H9 (cell line): Measurements from ENCODE around the gene GRB10. TPM values are rescaled to one million over a fixed set of nuclear protein-coding genes. Genes with fewer than 3 reads are reported as not detected.

Experiments used
- DNase-seq: peaks from one replicate; pipeline ENCODE4 v3.0.0-alpha.2; 2017
- H2AFZ ChIP-seq: one replicate; pipeline ENCODE4 v1.6.1; 2013; ENCODE audit warnings: mild to moderate bottlenecking, low read length, control low read depth, moderate library complexity
- H2AK5ac ChIP-seq: 2 replicates; pipeline ENCODE4 v1.6.1; 2013; ENCODE audit warnings: low read length, control low read depth, mixed read lengths; ENCODE audit not compliant: insufficient read length
- H2BK120ac ChIP-seq: one replicate; pipeline ENCODE4 v1.6.1; 2013; ENCODE audit warnings: low read depth, mild to moderate bottlenecking, low read length, control low read depth, inconsistent platforms; ENCODE audit not compliant: poor library complexity, severe bottlenecking
- H2BK12ac ChIP-seq: 2 replicates; pipeline ENCODE4 v1.6.1; 2013; ENCODE audit warnings: low read length, control low read depth, mixed read lengths, low read depth; ENCODE audit not compliant: insufficient read length
- H2BK15ac ChIP-seq: 2 replicates; pipeline ENCODE4 v1.6.1; 2013; ENCODE audit warnings: low read depth, low read length, control low read depth
- H2BK20ac ChIP-seq: one replicate; pipeline ENCODE4 v1.6.1; 2013; ENCODE audit warnings: low read depth, mild to moderate bottlenecking, low read length, control low read depth, inconsistent platforms; ENCODE audit not compliant: poor library complexity, severe bottlenecking
- H2BK5ac ChIP-seq: 2 replicates; pipeline ENCODE4 v1.6.1; 2013; ENCODE audit warnings: low read length, control low read depth, mixed read lengths; ENCODE audit not compliant: insufficient read length
- H3K14ac ChIP-seq: 2 replicates; pipeline ENCODE4 v1.6.1; 2013; ENCODE audit warnings: low read length, control low read depth; ENCODE audit not compliant: insufficient read depth
- H3K18ac ChIP-seq: 2 replicates; pipeline ENCODE4 v1.6.1; 2013; ENCODE audit warnings: low read depth, mild to moderate bottlenecking, mixed read lengths, low read length, control low read depth; ENCODE audit not compliant: insufficient read length
- H3K23ac ChIP-seq: 2 replicates; pipeline ENCODE4 v1.6.1; 2013; ENCODE audit warnings: low read length, control low read depth, mixed read lengths, low read depth; ENCODE audit not compliant: insufficient read length
- H3K23me2 ChIP-seq: 2 replicates; pipeline ENCODE4 v1.6.1; 2013; ENCODE audit warnings: low read depth, mild to moderate bottlenecking, mixed read lengths, low read length, control low read depth; ENCODE audit not compliant: insufficient read length, poor library complexity, severe bottlenecking
- H3K27ac ChIP-seq: 2 replicates; pipeline ENCODE4 v1.5.1; 2013; ENCODE audit warnings: low read length, control low read depth, mixed read lengths, low read depth; ENCODE audit not compliant: insufficient read length
- H3K27me3 ChIP-seq: 2 replicates; pipeline ENCODE4 v1.6.1; 2013; ENCODE audit warnings: low read length, control low read depth, inconsistent platforms; ENCODE audit not compliant: insufficient read depth
- H3K4ac ChIP-seq: 2 replicates; pipeline ENCODE4 v1.6.1; 2013; ENCODE audit warnings: low read depth, mild to moderate bottlenecking, control low read depth, inconsistent platforms, low read length, moderate library complexity
- H3K4me1 ChIP-seq: 2 replicates; pipeline ENCODE4 v1.6.1; 2013; ENCODE audit warnings: low read length, control low read depth, inconsistent platforms; ENCODE audit not compliant: insufficient read depth
- H3K4me2 ChIP-seq: 2 replicates; pipeline ENCODE4 v1.6.1; 2013; ENCODE audit warnings: low read length, control low read depth, mixed read lengths; ENCODE audit not compliant: insufficient read length, insufficient read depth
- H3K56ac ChIP-seq: 2 replicates; pipeline ENCODE4 v1.6.1; 2013; ENCODE audit warnings: low read depth, mild to moderate bottlenecking, mixed read lengths, low read length, control low read depth; ENCODE audit not compliant: insufficient read length
- H3K79me1 ChIP-seq: 2 replicates; pipeline ENCODE4 v1.6.1; 2013; ENCODE audit warnings: low read depth, mild to moderate bottlenecking, moderate library complexity, low read length, control low read depth, inconsistent platforms; ENCODE audit not compliant: insufficient read depth, poor library complexity, severe bottlenecking
- H3K79me2 ChIP-seq: 2 replicates; pipeline ENCODE4 v1.6.1; 2013; ENCODE audit warnings: low read length, control low read depth, inconsistent platforms; ENCODE audit not compliant: insufficient read depth
- H3K9ac ChIP-seq: 2 replicates; pipeline ENCODE4 v1.6.1; 2013; ENCODE audit warnings: low read length, control low read depth, mixed read lengths; ENCODE audit not compliant: insufficient read length; ENCODE audit errors: extremely low read depth
- H3K9me3 ChIP-seq: one replicate; pipeline ENCODE4 v1.6.1; 2013; ENCODE audit warnings: low read depth, low read length, inconsistent platforms; ENCODE audit not compliant: control insufficient read depth
- H3T11ph ChIP-seq: one replicate; pipeline ENCODE4 v1.6.1; 2013; ENCODE audit warnings: mild to moderate bottlenecking, low read length, control low read depth, inconsistent platforms
- H4K20me1 ChIP-seq: one replicate; pipeline ENCODE4 v1.6.1; 2013; ENCODE audit not compliant: control insufficient read depth, insufficient read length, insufficient read depth
- H4K5ac ChIP-seq: 2 replicates; pipeline ENCODE4 v1.6.1; 2013; ENCODE audit warnings: low read depth, mild to moderate bottlenecking, mixed read lengths, low read length, control low read depth; ENCODE audit not compliant: insufficient read length
- H4K8ac ChIP-seq: replicated peaks from 2 replicates; pipeline ENCODE4 v1.6.1; 2013; ENCODE audit warnings: low read length, control low read depth, mixed read lengths, low read depth; ENCODE audit not compliant: insufficient read length
- H4K91ac ChIP-seq: 2 replicates; pipeline ENCODE4 v1.6.1; 2013; ENCODE audit warnings: low read depth, mild to moderate bottlenecking, moderate library complexity, mixed read lengths, low read length, control low read depth; ENCODE audit not compliant: insufficient read length
- H3K27ac Mint-ChIP-seq, 3 experiments: 2 replicates in 2 of 3; 3 replicates in 1 of 3; pipeline ENCODE4 v1.8.0; 2020 to 2021; ENCODE audit warnings: mixed read lengths in 3 of 3, mild to moderate bottlenecking in 1 of 3, moderate library complexity in 1 of 3
- H3K27me3 Mint-ChIP-seq: 2 replicates; pipeline ENCODE4 v1.8.0; 2021; ENCODE audit warnings: low read depth, mild to moderate bottlenecking, moderate library complexity, mixed read lengths
- H3K36me3 Mint-ChIP-seq, 3 experiments: 2 replicates in 2 of 3; 3 replicates in 1 of 3; pipeline ENCODE4 v1.8.0; 2020 to 2021; ENCODE audit warnings: low read depth in 3 of 3, mixed read lengths in 3 of 3; ENCODE audit not compliant: insufficient read depth in 1 of 3
- H3K4me1 Mint-ChIP-seq, 2 experiments: 2 replicates each; pipeline ENCODE4 v1.8.0; 2020; ENCODE audit warnings: mixed read lengths in 2 of 2
- H3K4me3 Mint-ChIP-seq, 2 experiments: 2 replicates in 1 of 2; 3 replicates in 1 of 2; pipeline ENCODE4 v1.8.0; 2020 to 2021; ENCODE audit warnings: mild to moderate bottlenecking in 2 of 2, mixed read lengths in 2 of 2, moderate library complexity in 1 of 2
- H3K9me3 Mint-ChIP-seq, 2 experiments: 2 replicates in 1 of 2; 3 replicates in 1 of 2; pipeline ENCODE4 v1.8.0; 2020; ENCODE audit warnings: mild to moderate bottlenecking in 2 of 2, mixed read lengths in 2 of 2, moderate library complexity in 1 of 2
- WGBS: extraction: QIAGEN DNeasy Blood & Tissue Kit; methylation state at CpG from one replicate; pipeline ENCODE4 v1.1.7; 2013; ENCODE audit warnings: missing lambda C conversion rate, low lambda C conversion rate, mixed read lengths; ENCODE audit not compliant: insufficient read length; ENCODE audit errors: extremely low coverage; 5-methylcytosine and 5-hydroxymethylcytosine counted together
- total RNA-seq: library from RNA; stranded (reverse); gene quantifications from 2 replicates; pipeline ENCODE4 v1.2.1, GENCODE V29; 2021
- TF ChIP-seq, protein P1 (sequence below): fragments of 200-600 bp; sonication (generic); conservative IDR thresholded peaks from 3 replicates; pipeline ENCODE4 v1.8.0; 2021; ENCODE audit warnings: antibody characterized with exemption, mild to moderate bottlenecking

Gene GRB10
- total RNA-seq, 1 experiment from 2014 or later = 108 TPM

DNA sequence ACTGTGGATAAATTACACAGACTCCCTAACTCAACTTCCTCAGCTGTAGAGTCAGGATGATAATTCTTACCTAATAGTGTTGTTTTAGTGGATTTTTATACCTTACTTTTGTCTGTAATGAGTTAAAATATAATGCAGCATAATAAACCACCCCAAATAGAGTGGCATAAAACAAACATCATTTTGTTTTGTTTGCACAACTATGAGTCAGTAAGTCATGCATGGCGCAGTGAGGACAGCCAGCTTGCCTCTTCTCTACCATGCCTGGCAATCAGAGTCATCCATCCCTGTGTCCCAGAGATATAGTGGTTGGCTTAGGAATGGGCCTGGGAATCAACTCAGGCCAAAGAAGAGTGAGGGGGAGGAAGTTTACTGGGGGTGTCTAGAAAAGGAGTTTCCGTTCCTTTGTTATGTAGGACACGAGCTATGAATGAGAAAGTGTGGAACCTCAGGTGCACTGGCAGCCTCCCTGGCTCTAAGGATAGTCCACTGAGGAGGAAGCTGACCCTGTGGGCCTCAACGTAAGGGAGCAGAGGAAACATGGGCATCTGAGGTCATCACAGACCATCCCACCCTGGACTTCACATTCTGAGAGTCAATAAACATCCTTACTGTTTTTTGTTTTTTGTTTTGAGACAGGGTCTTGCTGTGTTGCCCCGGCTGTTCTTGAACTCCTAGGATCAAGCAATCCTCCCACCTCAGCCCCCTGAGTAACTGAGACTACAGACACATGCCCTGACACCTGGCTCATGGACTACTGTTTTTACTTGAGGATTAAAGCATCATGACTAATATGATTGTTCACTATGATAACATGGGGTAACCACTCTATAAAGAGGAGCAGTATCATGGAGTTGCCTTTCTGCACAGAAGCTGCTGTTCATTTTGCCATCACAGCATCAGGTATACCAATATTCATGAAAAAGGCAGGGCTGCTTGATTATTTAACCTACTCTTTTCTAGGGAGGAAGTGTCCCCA, 21.0 kb upstream of the GRB10 start:
- no peak overlapping the region for H2BK5ac ChIP-seq
- H3K27me3 Mint-ChIP-seq = peaks cover 12% of the 10 kb centered on the region
- H3K79me2 ChIP-seq = no peaks in the 10 kb centered on the region
- H3K27me3 ChIP-seq = no peaks in the 10 kb centered on the region
- no peak overlapping the region for H3K4me2 ChIP-seq
- H3K4me1 Mint-ChIP-seq = peaks cover 13 to 15% of the 10 kb centered on the region in 2 experiments
- H3K4me1 ChIP-seq = peaks cover 4% of the 10 kb centered on the region; the same call in 1 of the 2 replicates
- peaks cover 2% of the 10 kb centered on the region in 3 experiments for H3K36me3 Mint-ChIP-seq
- no peak overlapping the region for H2BK120ac ChIP-seq
- H3K4me3 Mint-ChIP-seq = peak overlapping the region in 1 of 2 experiments; percentile 18; a peak in 1 of 5 replicates
- H3K14ac ChIP-seq = no peak overlapping the region
- H3K18ac ChIP-seq = no peak overlapping the region
- H3K9me3 Mint-ChIP-seq = peaks cover 2 to 6% of the 10 kb centered on the region in 2 experiments
- H3K9me3 ChIP-seq = no peaks in the 10 kb centered on the region
- H3K79me1 ChIP-seq = no peaks in the 10 kb centered on the region
- H4K8ac ChIP-seq = no peak overlapping the region
- H4K91ac ChIP-seq = no peak overlapping the region
- no peak overlapping the region for H4K5ac ChIP-seq
- no peak overlapping the region for H2BK20ac ChIP-seq
- H3K56ac ChIP-seq = no peak overlapping the region
- H2BK15ac ChIP-seq = no peak overlapping the region
- H3T11ph ChIP-seq = no peak overlapping the region
- TF ChIP-seq, protein P1, sequence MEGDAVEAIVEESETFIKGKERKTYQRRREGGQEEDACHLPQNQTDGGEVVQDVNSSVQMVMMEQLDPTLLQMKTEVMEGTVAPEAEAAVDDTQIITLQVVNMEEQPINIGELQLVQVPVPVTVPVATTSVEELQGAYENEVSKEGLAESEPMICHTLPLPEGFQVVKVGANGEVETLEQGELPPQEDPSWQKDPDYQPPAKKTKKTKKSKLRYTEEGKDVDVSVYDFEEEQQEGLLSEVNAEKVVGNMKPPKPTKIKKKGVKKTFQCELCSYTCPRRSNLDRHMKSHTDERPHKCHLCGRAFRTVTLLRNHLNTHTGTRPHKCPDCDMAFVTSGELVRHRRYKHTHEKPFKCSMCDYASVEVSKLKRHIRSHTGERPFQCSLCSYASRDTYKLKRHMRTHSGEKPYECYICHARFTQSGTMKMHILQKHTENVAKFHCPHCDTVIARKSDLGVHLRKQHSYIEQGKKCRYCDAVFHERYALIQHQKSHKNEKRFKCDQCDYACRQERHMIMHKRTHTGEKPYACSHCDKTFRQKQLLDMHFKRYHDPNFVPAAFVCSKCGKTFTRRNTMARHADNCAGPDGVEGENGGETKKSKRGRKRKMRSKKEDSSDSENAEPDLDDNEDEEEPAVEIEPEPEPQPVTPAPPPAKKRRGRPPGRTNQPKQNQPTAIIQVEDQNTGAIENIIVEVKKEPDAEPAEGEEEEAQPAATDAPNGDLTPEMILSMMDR = no peak
- no peak overlapping the region; a peak in 1 of 7 replicates for H3K27ac Mint-ChIP-seq
- no peaks in the 10 kb centered on the region for H3K23me2 ChIP-seq
- no peak overlapping the region for H3K23ac ChIP-seq
- no peak overlapping the region for H2BK12ac ChIP-seq
- no peak overlapping the region for H3K4ac ChIP-seq
- H4K20me1 ChIP-seq = no peaks in the 10 kb centered on the region
- H2AK5ac ChIP-seq = no peak overlapping the region
- H2AFZ ChIP-seq = no peak overlapping the region
- no peak for DNase-seq
- no CpG with 5 or more reads among the region's 5 CpGs for WGBS
- no peak overlapping the region for H3K27ac ChIP-seq
- no peak overlapping the region for H3K9ac ChIP-seq
